HFFc6 (cell line): ENCODE results near the gene CNTN5. TPM values are rescaled to one million over a fixed set of nuclear protein-coding genes. Genes with fewer than 3 reads are reported as not detected.

ENCODE experiments used
- DNase-seq: peaks from one replicate; pipeline ENCODE4 v3.0.0-alpha.2; 2018
- H3K27ac Mint-ChIP-seq: 2 replicates; pipeline ENCODE4 v1.8.0; 2020; ENCODE audit warnings: mild to moderate bottlenecking, mixed read lengths
- H3K27me3 Mint-ChIP-seq: 2 replicates; pipeline ENCODE4 v1.8.0; 2021; ENCODE audit warnings: mild to moderate bottlenecking, moderate library complexity, mixed read lengths; ENCODE audit not compliant: insufficient read depth
- H3K36me3 Mint-ChIP-seq: 2 replicates; pipeline ENCODE4 v1.8.0; 2021; ENCODE audit warnings: low read depth, mixed read lengths
- H3K4me1 Mint-ChIP-seq: 2 replicates; pipeline ENCODE4 v1.8.0; 2020; ENCODE audit warnings: low read depth, mixed read lengths
- H3K4me3 Mint-ChIP-seq: 2 replicates; pipeline ENCODE4 v1.8.0; 2020; ENCODE audit warnings: mild to moderate bottlenecking, moderate library complexity, mixed read lengths
- H3K9me3 Mint-ChIP-seq: 2 replicates; pipeline ENCODE4 v1.8.0; 2020; ENCODE audit warnings: mild to moderate bottlenecking, mixed read lengths
- CTCF ChIP-seq: fragments of 200-600 bp; sonication (generic); IDR thresholded peaks from 2 replicates; pipeline ENCODE4 v1.5.0; 2021; ENCODE audit warnings: antibody characterized with exemption, mild to moderate bottlenecking
- total RNA-seq, 6 experiments: library from RNA; stranded (reverse); fragmentation: NEBNext Ultra II Directional; extraction: Animal tissue kit (Norgen Biotek cat#: 25700); gene quantifications; 2 replicates in 1 of 6; 3 replicates in 5 of 6; pipeline ENCODE4 v1.2.3, GENCODE V29; 2021

The CNTN5 gene
- total RNA-seq, 6 experiments from 2014 or later, result not detected

DNA sequence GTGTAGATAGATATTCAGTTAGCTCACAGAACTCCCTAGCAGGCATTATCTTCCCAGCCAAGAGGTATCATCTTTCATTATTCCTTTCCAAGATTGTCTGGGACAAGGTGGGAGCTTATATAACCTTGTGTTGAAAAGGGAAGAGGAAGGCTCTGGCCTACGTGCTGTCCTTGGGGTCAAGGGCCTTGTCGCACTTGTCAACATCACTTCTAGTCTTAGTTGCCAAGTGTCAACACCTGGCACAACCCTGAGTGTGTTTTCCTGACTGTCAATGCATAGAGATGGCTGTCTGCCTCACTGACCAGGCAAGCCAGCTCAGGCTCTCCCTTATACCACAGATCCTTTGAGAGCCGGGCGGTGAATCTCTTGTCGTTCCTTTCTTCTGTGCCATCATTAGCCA, 331.9 kb downstream of the CNTN5 start:
- H3K4me1 Mint-ChIP-seq, result no peaks in the 10 kb centered on the region
- H3K36me3 Mint-ChIP-seq, result no peaks in the 10 kb centered on the region
- no peaks in the 10 kb centered on the region for H3K27me3 Mint-ChIP-seq
- DNase-seq, result no peak
- no peak overlapping the region for H3K4me3 Mint-ChIP-seq
- TF ChIP-seq CTCF, result no peak
- peaks cover 26% of the 10 kb centered on the region for H3K9me3 Mint-ChIP-seq
- no peak overlapping the region for H3K27ac Mint-ChIP-seq

DNA sequence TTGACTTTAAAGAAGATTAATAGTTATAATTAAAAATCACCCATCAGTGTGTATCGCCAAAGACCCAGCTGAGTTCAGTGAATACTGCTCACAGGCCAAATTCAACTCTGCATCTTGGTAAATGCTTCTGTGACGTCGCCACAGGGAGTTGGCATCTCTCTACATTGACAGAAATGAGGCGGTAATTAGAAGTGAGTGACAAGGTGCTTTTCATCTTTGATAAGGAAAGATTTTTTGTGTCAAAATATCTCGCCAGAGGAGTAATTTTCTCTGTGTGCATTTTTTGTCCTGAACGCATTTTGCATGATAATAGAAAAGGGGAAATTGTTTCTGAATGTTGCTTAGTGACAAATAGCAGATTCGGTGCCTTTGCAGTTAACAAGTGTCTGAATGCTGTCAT, 345.8 kb downstream of the CNTN5 start:
- Mint-ChIP-seq H3K9me3 (peaks cover 26% of the 10 kb centered on the region), H3K4me3 (no peak overlapping the region), H3K36me3 (no peaks in the 10 kb centered on the region; the same call in 1 of the 2 replicates), H3K27me3 (no peaks in the 10 kb centered on the region), H3K27ac (no peak overlapping the region), H3K4me1 (no peaks in the 10 kb centered on the region)
- TF ChIP-seq CTCF, result no peak
- no peak for DNase-seq

- no peak for TF ChIP-seq CTCF
- Mint-ChIP-seq H3K4me3 (no peak overlapping the region), H3K9me3 (peaks cover 15% of the 10 kb centered on the region), H3K36me3 (no peaks in the 10 kb centered on the region; the same call in 1 of the 2 replicates), H3K4me1 (no peaks in the 10 kb centered on the region), H3K27me3 (no peaks in the 10 kb centered on the region), H3K27ac (no peak overlapping the region)
- no peak for DNase-seq
Observed at GRCh38 chr11:99368583-99368982, 347.8 kb downstream of the CNTN5 start.

GRCh38 chr11:99370549-99371216, 349.9 kb downstream of the CNTN5 start:
- no peak overlapping the region for H3K27ac Mint-ChIP-seq
- H3K9me3 Mint-ChIP-seq, result peaks cover 17% of the 10 kb centered on the region
- no peaks in the 10 kb centered on the region for H3K4me1 Mint-ChIP-seq
- no peak overlapping the region for H3K4me3 Mint-ChIP-seq
- H3K36me3 Mint-ChIP-seq, result no peaks in the 10 kb centered on the region
- no peaks in the 10 kb centered on the region for H3K27me3 Mint-ChIP-seq
- TF ChIP-seq CTCF, result no peak
- peak; percentile 6 for DNase-seq

GRCh38 chr11:99371257-99371656, 350.5 kb downstream of the CNTN5 start:
- H3K36me3 Mint-ChIP-seq, result no peaks in the 10 kb centered on the region
- no peaks in the 10 kb centered on the region for H3K4me1 Mint-ChIP-seq
- no peak for TF ChIP-seq CTCF
- H3K27me3 Mint-ChIP-seq, result no peaks in the 10 kb centered on the region
- peaks cover 17% of the 10 kb centered on the region for H3K9me3 Mint-ChIP-seq
- no peak overlapping the region for H3K27ac Mint-ChIP-seq
- no peak for DNase-seq
- H3K4me3 Mint-ChIP-seq, result no peak overlapping the region
